ENCODE measurements around the gene IFT172.

IFT172 gene

DNA sequence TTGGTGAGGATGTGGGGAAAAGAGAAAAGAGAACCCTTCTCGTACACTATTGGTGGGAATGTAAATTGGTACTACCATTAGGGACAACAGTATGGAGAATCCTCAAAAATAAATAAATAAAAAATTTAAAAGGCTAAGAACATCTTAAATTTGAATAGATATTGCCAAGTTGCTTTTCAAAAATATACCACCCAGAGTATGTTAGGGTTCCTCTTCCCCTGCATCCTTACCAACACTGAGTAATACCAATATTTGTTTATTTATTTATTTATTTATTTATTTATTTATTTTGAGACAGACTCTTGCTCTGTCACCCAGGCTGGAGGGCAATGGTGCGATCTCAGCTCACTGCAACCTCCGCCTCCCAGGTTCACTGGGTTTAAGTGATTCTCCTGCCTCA is 66.6 kb downstream of the IFT172 start:
- no peak for DNase-seq

DNA sequence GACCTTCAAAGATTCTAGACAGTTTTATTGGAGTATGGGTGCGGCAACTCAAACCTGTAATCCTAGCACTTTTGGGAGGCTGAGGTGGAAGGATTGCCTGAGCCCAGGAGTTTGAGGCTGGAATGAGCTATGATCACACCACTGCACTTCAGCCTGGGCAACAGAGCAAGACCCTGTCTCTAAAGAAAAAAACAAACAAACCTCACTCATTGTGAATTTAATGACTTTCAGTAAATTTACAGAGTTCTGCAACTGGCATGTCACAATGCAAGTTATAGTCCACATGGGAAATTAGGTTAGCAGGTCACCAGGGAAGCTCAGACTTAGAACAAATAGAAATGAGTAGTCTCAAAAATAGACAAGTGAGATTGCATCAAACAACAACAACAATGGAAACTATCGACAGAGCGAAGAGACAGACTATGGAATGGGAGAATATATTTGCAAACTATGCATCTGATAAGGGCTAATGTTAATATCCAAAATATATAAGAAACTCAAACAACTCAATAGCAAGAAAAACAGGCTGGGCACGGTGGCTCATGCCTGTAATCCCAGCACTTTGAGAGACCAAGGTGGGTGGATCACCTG is 67.8 kb downstream of the IFT172 start:
- no peak for DNase-seq

DNA sequence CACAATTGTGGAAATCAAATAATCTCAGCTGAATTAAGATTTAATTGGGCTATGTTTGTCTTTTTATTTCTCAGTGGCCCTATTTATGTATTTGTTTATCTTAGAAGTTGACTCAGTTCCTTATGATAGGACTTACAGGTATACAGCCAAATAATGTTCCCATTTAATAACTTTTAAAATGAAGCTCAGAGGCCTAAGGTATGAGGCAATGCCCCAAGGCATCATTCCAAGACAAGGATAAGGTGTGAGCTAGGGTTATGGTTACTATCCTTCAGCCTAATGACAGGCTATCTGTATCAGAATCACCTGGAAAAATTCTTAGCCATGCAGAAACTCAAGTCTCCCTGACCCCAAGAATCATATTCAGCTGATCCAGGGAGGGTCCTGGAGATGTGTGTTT is 68.5 kb downstream of the IFT172 start:
- DNase-seq: no peak

DNA sequence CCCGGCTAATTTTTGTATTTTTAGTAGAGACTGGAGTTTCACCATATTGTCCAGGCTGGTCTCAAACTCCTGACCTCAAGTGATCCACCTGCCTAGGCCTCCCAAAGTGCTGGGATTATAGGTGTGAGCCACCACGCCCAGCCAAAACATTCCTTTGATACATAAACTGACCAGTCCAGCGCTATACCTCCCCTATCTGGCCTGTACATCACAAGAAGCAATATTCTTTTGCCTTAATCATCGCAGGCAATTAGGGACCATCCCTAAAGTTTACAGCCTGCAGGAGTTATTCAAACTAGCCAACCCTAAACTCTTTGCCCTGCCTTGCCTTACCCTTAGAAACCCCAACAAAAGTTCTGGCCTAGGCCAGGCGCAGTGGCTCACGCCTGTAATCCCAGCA is 73.4 kb downstream of the IFT172 start:
- DNase-seq: no peak

DNA sequence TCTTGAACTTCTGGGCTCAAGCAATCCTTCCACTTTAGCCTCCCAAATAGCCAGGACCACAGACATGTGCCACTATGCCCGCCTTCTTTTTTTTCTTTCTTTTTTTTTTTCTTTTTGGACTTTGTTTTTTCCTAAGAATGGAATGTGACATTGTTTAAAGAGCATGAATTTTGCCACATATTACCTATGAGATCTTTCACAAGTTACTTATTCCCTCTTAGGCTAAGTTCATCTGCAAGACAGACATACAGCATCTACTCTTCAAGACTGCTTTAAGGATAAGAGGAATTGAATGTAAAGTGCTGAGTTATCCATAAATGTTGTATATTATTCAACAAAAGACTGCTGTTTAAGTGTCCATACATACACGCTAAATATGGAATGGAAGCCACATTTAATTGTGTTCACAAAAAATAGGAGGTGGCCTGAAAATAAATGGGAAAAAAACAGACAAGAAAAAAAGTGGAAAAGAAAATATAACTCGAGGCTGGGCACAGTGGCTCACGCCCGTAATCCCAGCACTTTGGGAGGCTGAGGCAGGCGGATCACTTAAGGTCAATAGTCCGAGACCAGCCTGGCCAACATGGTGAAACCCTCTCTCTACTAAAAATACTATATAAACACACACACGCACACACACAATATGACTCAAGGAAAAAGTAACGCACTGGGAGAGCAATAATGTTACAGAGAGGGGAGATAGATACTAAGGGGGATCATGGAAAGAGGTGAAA is 77.0 kb downstream of the IFT172 start:
- DNase-seq: no peak

DNA sequence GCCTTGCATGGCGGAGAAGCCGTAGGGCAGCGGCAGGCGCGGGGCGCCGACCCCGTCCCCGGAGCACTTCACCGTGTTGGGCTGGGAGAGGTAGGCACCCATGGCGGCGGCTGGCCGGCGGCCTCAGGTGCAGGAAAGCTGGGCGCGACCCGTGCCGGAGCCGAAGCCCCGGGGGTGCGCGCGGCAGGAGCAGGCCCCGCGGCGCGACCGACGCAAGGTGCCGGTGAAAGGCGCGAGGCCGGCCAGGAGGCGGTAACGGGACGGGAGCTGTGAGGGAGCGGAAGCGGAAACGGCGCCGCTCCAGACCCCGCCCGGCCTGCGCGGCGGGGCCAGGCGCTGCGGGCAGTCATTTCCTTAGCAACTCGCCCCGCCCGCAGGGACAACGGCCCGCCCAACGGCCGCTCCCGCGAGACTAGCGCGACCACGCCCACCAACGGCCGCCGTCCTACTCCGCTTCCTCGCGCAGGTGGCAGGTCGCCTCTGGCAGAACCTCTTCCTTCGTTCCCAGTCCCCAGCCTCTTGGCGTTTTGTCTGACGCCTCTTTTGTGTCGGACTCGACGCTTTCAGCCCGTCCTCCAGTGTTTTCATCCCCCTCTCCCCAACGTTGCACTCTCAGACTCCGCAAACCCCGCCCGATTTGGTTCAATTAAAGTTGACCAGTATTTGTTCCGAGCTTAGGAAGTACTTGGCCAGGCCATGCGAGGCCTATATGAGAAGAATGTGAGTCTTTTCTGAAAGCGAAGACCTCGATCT is 80.0 kb downstream of the IFT172 start, which contains the start of gene PPM1G:
Gene PPM1G, minus strand, starts transcription at position 271 of the 753 bp plus-strand sequence. Its CDS starts 169 bp downstream, at position 102.
- peak; percentile 92 for DNase-seq

DNA sequence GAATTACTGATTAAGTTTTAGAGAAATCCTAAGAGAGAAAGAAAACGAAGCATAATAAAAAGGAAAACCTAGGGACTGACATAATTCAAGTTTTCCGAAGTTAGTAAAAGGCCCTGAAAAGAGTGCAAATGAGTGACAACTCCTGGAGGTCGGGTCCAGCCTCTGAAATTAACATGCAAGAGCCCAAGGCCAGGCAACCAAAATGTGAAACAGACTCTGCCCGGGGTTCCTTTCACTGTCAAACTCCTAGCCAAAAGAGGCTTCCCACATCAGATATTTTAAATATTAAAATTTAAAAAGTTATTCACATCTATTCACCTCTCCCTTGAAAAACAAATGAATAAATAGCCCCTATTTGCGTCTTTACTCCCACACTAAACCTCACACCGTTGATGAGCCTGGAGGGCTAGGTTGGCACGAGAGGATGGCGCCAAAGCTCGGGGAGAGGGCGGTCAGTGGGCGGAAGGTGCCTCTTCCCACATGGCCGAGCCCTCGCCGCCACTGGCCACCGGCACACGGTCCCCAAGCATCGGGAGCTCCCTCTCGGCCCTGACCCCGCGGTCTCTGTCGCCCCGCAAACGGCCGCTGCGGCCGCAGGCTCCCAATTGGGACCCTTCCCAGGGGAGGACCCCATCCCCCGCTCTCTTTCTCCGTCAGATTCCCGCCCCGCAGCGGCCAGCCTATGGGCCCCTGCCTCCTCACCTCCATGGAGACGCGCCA is 80.8 kb downstream of the IFT172 start:
- DNase-seq: no peak

DNA sequence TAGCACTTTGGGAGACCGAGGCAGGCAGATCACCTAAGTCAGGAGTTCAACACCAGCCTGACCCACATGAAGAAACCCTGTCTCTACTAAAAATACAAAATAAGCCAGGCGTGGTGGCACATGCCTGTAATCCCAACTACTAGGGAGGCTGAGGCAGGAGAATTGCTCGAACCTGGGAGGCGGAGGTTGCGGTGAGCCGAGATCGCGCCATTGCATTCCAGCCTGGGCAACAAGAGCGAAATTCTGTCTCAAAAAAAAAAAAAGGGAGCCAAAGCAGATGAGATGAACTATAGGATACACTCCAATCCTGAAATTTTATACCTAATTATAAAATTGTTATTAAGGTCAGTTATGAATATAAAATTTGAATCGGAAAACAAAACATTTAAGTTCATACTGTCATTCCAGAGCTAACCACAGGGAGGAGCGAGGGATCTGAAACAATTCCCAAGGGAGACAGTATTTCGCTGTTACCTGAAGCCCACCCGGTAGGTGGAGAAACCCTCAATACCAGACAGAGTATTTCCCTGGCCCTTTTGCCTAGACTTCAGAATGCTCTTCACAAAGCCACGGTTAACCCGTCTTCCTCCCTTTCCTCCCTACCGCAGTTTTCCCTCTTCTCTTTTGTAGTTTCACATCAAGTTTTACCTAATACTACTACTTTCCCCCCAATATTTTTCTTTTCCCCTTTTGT is 81.6 kb downstream of the IFT172 start:
- DNase-seq: peak; percentile 79

DNA sequence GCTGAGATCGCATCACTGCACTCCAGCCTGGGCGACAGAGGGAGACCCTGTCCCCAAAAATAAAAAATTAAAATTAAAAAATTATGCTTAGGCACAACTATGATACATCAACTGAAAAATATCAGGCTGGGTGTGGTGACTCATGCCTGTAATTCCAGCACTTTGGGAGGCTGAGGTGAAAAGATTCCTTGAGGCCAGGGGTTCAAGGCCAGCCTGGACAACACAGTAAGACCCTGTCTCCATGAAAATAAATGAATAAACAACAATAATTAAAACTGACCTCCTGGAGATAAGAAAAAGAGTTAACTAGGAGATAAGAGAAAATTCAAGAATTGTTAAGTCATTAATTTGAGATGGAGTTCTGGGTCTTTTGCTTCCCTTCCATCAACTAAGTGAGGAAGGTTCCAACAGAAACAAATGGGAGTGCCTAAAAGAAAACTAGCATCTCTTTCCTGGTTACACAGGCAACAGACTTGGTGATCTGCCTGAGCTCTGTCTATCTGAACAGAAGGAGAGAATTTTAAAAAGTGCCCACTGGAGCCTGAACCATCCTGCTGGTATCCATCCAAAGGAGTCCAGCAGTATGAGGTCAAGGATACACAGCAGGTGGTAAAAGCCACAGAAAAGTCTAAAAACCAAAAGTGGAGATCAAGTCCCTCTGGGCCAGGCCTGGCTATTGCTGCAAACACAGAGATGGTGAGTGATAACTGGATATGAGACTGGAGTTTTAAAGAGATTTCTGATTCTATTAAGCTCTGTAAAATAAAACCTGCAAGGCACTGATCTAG is 89.0 kb downstream of the IFT172 start:
- no peak for DNase-seq

DNA sequence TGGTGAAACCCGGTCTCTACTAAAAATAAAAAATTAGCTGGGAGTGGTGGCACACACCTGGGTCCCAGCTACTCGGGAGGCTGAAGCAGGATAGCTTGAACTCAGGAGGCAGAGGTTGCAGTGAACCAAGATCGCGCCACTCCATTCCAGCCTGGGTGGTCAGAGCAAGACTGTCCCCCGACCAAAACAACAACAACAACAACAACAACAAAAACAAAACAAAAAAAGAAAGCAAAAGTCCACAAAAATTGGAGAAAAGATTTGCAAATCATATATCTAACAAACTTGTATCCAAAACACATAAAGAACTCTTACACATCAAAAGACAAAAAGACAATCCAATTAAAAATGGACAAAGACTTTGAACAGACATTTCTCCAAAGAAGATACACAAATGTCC is 90.6 kb downstream of the IFT172 start:
- no peak for DNase-seq
